Measurements from ENCODE around the gene MAPK8IP1.

The MAPK8IP1 gene

DNA sequence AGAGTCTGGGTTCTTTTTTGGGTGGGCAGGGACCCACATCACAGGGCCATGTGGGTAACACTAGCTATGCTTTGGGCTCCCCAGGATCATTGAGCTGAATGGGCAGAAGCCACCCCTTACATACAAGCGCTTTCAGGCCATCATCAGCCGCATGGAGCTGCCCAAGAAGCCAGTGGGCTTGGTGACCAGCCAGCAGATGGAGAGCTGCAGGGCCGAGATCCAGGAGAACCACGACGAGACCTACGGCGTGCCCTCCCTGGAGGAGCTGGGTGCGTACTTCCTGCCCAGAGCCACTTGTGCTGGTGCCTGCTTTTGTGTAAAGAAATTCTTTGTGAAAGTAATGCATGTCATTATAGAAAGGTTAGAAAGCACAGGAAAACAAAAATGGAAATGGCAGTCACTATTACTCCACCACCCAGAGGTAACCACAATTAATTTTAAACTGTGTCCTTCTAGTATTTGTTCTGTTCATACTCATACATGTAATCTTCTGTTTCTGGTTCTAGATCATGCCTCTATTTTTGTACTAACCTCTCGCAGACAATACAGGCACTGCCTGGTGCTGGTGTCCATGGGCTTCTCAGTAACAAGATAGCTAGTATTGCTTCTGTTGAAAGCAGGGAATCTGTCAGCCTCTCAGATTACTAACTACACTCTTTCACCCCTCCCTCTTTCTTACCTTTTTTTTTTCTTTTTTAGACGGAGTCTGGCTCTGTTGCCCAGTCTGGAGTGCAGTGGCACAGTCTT lies 24.5 kb upstream of the MAPK8IP1 start:
- DNase-seq = no peak

DNA sequence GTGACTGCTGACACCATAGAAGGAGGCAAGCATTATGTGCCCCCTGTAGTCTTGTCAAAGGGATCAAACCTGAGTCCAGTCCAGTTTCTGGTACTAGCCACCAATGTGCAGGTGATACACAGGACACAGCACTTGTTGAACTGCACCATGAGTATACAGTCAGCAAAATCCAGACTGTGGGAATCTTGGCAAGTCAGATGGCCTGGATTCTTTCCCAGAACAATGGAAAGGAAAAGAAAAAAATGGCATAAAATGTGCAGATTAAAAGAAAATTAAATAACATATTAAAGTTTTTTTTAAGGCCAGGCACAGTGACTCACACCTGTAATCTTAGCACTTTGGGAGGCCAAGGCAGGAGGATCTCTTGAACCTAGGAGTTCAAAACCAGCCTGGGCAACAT lies 21.4 kb upstream of the MAPK8IP1 start:
- no peak for DNase-seq

DNA sequence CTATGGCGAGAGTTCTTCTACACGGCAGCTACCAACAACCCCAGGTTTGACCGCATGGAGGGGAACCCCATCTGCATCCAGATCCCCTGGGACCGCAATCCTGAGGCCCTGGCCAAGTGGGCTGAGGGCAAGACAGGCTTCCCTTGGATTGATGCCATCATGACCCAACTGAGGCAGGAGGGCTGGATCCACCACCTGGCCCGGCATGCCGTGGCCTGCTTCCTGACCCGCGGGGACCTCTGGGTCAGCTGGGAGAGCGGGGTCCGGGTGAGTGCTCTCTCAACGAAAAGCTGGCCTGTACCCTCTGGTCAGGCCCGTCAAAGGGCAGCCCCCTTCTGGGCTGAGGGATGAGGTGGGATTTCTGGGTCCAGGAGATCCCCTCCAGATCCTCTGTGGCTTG lies 15.9 kb upstream of the MAPK8IP1 start:
- no peak for DNase-seq

DNA sequence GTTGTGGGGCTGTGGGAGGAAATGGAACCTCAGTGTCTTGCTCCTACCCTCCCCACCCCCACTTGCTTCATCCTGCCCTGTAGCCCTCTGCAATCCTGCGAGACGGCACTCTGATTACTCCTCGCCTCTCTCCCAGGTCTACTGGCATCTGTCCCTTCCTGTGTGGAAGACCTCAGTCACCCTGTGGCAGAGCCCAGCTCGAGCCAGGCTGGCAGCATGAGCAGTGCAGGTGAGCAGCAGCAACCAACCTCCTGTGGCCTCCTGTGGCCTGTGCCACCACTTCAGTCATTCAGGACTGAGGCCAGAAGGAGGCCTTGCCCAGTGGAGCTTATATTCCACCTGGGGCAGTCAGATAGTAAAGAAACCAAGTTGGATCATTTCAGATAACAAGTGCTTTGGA lies 14.7 kb upstream of the MAPK8IP1 start:
- no peak for DNase-seq

DNA sequence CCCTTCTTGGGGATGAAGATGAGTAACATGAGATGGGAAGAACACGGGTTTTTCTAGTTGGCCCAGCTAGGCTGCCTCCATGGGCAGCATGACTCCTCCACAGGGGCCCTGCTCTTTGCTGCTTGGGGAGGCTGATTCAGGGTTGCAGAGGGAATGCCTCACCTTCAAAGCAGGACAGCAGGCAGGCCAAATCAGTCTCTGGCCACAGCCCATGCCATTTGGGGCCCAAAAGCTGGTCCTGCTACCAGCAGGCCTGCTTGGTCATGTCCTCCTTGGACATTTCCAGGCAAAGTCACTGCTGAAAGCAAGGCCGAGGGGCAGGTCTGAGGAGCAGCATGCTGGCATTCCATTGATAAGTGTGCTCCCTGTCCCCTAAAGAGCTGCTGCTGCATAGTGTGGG lies 13.8 kb upstream of the MAPK8IP1 start:
- no peak for DNase-seq

DNA sequence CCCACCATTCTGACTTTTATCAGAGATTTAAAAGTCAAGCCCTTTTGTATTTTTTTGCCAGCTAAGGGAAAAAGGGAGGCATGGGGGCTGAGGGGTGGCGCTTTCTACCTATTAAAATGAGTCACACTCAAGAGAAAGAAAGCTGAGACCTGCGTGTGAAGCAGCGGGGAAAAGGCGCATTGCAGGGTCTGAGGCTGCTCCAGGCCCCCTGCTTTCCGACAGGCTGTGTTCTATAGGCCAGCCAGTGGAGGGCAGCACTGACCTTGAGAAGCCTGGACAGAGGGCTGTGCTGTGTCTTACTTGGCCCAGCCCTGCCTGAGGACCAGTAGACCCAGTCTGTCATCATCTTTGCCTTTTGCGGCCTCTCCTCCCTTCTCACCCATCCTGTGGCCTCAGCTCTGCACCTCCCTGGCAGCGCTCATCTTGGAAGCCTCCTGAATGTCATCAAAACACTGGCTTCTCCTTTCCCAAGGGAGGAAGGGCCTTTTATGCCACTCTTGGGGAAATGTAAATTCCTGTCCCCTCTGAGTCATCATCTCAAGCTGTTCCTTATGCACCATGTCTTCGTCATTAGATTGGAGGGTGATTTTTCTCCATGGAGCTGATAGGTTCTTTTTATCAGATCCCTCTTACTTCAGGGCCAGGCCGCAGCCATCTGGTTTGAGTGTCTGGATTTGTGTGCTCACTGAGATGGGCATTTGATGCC lies 12.6 kb upstream of the MAPK8IP1 start:
- peak; percentile 29 for DNase-seq

DNA sequence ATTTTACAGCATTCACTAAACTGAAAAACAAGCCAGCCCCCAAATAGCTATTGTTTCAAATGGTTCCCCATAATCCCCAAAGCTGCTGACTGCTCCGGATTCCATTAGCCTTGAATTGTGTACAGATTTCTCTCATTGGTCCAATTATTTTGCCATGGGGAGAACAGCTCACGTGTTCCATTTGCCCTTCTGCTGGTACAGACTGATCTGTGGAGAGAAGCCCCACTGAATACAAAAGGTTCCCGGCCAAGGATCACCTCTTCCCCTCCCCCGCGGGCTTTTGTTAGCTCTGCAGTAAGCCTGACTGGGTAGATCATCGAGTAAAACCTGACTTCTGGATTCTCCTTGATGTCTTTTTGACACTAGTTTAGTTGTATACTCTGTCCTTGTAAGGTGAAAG lies 9.1 kb upstream of the MAPK8IP1 start:
- no peak for DNase-seq

DNA sequence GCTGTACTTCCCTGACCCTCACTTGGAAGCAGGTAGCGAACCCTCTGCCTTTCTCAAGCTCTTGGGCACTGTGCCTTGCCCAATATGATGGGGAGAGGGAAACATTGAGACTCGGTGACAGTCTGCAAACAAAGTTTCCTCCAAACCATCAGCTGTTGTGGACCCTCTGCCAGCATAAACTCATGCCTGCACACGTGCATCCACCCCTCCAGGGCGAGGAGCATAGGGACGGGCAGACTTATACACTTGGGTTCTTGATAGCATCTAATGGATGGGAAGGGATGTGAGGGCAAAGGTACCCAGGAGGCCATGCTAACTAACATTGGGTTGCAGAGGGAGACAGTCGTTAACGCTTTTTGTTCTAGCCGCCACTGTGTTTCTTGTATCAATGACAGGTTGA lies 8.2 kb upstream of the MAPK8IP1 start:
- DNase-seq = no peak

DNA sequence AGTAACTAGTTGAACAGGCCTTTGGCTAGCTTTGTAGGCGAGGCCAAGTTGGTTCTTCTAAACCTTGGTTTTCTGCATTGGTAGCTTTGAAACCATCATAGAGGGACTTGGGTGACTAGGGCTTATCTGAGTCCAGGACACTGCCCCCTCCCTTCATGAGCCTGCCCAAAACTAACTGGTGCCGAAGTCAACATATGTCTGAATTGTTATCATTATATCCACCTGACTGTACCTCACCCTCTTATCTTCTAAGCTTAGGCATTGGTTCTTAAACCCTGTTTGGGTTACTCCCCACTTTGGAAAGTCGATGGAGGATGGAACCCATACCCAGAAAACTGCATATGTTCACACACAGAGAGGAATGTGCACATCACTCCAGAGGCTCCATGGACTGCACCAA lies 7.6 kb upstream of the MAPK8IP1 start:
- DNase-seq = no peak

DNA sequence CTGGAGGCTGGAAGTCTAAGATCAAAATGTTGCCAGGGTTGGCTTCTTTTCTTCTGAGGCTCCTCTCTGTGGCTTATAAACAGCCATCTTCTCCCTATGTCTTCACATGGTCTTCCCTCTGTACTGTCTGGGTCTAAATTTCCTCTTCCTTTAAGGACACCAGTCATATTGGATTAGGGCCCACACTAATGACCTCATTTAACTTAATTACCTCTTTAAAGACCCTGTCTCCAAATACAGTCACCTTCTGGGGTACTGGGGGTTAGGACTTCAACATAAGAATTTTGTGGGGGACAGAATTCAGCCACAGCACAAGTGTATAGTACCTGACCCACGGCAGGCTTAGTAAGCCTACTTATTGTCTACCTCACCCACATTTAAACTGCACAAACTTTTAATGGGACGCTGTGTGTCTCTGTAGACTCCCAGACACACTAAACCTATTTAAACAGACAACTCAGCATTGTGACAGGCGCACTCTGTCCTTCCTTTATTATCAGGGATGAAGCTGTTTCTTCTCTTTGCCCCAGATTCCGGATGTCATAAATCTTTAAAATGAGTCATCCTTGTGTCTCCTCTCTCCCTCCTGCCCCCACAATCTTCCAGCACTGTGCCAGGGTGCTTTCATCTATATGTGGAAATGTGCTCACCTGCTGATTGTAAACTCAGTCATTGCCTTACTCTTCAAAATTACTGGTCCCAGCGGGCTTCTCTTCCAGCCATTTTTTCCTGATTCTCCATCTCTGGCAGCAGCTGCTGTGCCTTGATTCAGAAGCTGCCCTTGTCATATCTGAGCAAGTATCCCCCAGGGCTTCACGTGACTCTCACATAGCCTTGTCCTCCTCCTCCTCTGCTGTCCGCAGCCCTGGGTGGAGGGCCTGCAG lies 5.4 kb upstream of the MAPK8IP1 start:
- peak; percentile 72 for DNase-seq

DNA sequence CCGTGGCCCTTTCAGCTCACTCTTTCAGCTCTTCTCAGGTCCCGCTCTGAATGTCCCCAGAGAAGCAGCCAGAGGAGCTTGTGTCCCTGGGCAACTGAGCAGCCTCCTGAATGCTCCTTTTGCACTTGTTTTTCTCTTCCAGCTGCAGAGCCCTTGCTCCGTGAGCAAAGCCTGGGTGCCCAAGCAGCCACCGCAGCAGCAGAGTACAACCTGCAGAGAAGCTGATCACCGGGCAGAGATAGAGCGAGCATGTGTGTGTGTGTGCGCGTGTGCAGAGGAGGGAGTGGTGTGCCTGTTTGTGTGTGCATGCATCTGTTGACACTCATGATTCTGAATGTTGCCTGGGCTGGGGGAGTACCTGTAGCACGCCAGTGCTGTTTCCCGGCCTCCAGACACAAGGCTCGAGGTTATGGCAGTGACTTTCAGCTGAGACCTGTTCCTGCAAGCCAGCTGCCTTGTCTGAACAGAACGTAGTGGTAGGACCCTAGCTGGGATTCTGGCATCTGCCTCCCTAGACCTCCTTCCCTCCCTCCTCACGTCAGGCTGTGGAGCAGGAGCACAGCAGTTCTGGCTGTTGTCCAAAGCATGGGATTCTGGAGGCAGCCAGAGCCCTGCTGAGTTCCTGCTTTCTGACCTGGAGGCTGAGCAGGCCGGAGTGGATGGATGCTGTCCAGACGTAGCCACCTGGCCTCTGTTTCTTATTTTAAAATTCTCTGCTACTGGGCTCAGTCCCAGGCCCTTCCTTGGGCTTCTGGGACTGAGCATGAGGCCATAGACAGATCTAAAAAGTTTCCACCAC lies 4.5 kb upstream of the MAPK8IP1 start:
- no peak for DNase-seq

DNA sequence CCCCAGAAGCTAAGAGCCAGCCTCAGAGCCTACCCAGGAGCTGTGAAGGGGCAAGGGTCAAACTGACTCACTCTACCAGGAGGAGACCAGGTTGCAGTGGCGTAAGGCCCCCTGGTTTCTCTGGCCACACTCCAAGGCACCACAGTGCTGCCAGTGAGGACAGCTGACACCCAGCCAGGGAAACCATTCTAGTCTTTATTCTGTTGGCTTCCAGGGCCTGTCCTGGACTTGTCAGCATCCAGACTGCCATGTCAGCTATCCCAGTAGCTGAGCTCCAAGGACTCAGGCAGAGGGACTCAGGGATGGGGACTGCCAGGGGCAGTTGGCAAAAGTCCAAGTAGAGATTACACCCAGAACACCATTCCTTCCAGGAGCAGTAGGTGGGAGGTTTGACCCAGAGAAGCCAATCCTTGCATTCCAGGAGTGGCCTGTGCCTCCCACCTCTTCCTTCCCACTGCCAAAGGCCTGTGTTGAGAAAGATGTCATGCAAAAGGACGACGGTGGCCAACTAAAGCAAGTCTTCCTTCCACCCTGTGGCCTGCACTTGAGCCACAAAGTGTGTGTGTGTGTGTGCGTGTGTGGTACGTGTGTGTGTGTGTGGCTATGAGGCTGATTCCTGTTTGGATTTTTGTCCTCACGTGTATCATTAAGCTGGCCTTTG lies 3.6 kb upstream of the MAPK8IP1 start:
- DNase-seq = peak; percentile 18

DNA sequence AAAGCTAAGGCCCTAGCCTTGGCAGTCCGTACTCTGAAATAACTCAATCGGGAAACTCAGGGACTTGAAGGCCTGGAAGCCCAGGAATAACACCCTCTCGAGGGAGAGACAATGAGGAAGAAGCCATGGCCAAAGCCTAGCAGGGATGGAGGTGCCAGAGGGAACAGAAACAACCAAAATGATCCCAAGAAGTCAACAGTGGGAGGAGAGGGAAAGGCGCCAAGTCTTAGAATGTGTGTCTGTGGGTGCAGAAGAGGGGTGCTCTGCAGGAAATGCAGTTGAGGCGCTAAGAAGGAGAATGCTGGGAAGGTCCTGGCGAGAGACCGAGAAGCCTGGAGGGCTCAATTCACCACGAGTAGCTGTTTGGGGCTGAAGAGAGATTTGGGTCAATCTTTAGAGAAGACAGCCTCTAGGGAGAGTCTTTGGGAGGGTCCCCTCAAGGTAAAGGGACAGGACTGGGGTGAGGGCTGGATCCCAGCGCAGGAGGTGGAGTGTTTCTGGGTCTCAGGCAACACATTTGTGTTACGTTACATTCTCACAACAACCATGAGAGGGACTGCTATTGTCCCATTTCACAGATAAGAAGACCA lies 760 bp upstream of the MAPK8IP1 start:
- DNase-seq = no peak

DNA sequence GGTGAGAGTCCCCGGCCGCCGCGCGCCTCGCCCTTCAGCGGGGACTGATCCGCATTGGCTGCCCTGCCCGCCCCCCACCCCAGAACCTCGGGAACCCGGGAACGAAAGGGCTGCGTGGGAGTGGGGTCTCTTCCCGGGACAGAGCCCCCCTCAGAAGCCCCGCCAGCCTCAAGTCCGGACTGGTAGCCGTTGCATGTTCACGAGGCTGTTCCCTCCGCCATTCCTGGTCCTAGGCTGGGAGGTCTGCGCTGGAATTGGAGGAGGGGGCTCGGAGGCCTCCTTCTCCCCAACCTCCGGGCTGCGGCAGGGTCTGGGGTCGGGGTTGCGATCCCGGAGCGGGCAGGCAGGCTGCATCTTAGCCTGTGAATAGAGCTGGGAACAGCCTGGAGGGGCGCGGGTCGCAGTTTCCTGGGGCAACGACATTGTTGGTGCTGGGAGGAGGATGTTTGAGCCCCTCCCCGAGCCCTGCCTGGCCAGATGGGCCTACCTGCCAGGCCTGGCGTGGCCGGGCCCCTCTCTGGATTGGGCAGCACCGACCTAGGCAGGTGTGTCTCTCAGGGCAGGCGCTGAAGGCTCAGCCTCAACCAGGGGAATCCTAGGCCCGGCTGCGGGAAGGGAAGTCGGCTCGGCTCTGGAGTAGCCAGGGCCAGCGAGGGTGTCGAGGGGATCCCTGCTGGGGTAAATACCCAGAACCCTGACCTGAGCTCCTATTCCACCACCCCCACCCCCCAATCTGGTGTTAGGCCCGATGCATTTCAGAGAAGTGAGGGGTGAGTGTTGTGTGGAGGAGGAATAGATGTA lies 670 bp downstream of the MAPK8IP1 start:
- no peak for DNase-seq

DNA sequence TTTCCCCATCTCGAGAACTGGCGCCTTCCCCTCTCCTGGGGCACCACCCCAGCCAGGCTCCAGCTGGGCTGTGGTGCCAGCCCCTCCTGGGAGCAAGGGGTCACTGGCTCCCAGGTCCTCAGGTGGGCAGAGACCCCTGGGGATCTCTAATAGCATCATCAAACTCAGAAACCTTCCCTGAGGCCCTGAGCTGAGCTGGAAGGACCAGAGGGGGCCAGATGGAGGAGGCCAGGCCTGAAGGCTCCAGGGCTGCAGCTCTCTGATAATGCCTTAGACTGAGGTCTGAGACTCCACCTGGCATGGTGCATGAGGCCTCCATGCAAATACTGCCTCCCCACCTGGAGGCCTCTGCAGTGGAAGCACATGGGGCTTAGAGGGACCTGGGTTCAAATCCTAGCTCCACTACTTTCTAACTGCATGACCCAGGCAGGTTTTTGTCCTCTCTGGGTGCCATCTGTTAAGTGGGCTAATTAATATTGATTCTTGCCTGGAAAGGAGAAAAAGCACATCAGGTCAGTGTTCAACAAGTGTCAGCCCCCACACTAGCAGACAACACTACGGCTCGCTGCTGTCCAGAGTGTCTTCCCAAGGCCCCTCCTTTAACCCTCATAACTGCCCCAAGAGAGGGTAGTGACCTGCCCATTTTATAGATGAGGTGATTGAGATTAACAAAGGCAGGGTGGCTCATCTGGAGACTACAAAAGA lies 1.5 kb downstream of the MAPK8IP1 start:
- no peak for DNase-seq

DNA sequence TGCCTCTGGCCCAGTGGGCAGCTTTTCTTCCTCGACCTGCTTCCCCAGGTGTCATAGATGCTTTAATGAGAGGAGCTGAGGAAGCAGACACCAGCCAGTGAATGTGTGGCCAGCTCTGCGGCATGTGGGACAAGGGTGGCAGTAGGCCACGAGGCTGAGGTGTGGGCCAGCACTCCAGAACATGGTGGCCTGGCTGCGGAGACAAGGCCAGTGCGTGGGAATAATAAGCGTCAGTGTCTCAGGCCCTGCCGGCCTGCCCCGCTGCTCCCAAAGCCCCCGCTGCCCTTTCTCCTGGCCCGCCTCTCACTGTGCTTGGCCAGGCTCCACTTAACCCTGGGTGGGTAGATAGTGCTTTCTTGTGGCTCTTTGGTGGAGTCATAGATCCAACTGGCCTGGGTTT lies 2.1 kb downstream of the MAPK8IP1 start:
- no peak for DNase-seq

DNA sequence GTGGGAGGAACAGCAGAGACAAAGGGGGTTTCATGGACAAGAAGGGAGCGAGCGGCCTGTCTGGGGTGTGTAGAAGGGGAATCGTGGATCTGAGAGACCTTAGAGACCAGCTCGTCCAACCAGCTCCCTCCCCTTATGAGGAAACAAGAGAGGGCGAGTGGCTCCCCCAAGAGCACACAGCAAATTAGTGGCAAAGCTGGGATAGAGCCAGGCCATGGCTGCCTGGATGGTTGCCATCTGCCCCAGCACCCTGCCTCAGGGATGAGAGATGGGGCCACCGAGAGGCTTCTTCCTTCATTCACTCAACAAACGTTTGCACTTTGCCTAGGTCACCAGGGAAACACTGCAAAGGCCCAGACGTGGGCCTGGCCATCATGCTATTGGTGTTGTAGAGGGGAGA lies 4.1 kb downstream of the MAPK8IP1 start:
- DNase-seq = no peak

DNA sequence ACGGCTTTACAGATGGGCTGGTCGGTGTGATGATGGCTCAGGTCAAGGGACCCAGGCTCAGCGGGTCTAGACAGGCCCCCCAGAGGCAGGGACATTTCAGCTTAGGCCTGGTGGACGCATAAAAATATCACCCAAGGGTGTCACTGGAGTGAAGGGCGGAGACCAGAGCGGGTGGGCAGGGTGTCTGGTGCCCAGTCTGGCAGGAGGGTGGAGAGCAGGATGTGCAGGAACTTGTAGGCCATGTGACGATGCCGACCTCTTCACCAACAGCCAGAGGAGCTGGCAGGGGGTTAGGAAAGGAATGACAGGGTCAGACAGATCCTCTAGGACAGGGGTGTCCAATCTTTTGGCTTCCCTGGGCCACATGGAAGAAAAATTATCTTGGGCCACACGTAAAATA lies 4.5 kb downstream of the MAPK8IP1 start:
- no peak for DNase-seq

DNA sequence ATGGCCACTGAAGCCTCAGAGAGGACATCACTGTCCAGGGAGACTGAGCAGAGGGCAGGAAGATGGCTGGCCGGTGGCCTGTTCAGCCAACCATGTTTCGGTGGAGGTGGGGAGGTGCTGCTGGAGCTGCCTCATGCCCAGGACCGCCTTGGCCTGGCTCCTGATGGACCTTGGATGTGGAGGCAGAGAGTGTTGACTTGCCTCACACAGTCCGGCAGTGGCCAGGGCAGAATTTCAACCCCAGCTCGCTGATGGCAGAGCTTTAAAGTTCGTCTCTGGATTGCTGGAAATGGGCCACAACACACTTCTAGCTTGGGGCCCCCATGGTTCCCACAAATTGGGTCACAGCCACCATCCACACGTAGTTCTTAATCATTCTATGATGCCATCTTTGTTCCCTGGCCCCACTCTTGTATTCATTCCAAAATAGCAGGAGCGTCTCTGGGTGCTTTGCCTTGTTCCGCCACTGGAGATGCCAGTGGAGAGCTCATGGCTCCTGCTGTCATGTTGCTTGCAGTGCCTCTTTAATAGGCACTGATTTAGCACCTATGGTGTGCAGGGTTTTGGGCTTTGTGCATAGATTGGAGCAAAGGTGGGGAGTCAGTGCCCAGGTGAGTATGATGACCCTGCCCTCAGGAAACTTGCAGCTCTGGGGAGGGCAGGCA lies 5.6 kb downstream of the MAPK8IP1 start:
- no peak for DNase-seq

DNA sequence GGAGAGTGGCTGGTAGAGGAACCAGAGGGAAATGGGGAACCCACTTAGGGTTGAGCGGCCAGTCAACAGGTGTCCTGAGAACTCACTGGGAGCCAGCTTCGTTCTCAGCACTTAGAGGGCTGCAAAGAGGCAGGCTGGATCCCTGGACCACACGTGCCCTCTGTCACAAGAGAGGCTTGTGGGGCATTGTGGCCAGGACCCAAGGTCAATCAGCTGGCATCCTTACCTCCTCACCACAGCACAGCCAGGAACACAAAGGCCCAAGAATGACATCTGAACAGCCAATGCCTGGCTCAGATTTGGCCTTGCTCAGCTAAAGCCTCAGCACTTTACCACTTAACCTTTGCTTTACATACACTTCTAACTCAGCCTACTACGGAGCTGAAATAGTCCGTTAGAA lies 7.4 kb downstream of the MAPK8IP1 start:
- no peak for DNase-seq
